ENCODE results near the gene MTMR3.

- TF ChIP-seq CTCF (IDR thresholded peaks at IDR 0.05): no peak
- no peak for TF ChIP-seq POLR2AphosphoS5 (IDR thresholded peaks at IDR 0.05; ENCODE audit: low read depth, low read length)
- TF ChIP-seq REST (IDR thresholded peaks at IDR 0.05; ENCODE audit: insufficient read depth in 1 of 2, low read depth in 2 of 2, low read length in 1 of 2): no peak
- no peak for TF ChIP-seq SIN3A (IDR thresholded peaks at IDR 0.05; ENCODE audit: borderline replicate concordance, insufficient read depth, low read depth, low read length)
These were observed 105.7 kb downstream of the MTMR3 start for GRCh38 chr22:29988719-29989118.

Measured in Panc1 (cell line).